HG03045 (cell line): ENCODE data around the gene MFSD12.

Experiments used
- ATAC-seq: cut with Tn5 transposase; IDR thresholded peaks from one replicate; pipeline ENCODE4 v1.9.1; 2021; ENCODE audit warnings: mild to moderate bottlenecking, moderate library complexity; ENCODE audit not compliant: unreplicated experiment

MFSD12 gene

GRCh38 chr19:3526507-3527237 lies 30.7 kb downstream of the MFSD12 start:
- ATAC-seq, result no peak

- ATAC-seq, result no peak
These were observed 32.4 kb downstream of the MFSD12 start for GRCh38 chr19:3524904-3525451.

GRCh38 chr19:3524078-3524842 lies 33.1 kb downstream of the MFSD12 start:
- no peak for ATAC-seq

GRCh38 chr19:3523361-3524077 lies 33.9 kb downstream of the MFSD12 start:
- no peak for ATAC-seq

GRCh38 chr19:3522421-3523360 lies 34.7 kb downstream of the MFSD12 start:
- ATAC-seq, result no peak

GRCh38 chr19:3521104-3521445 lies 36.3 kb downstream of the MFSD12 start:
- no peak for ATAC-seq

GRCh38 chr19:3520166-3521103 lies 37.0 kb downstream of the MFSD12 start:
- no peak for ATAC-seq

- no peak for ATAC-seq
These were observed 38.3 kb downstream of the MFSD12 start for GRCh38 chr19:3519126-3519525.

GRCh38 chr19:3518659-3519058 lies 38.7 kb downstream of the MFSD12 start:
- ATAC-seq, result no peak

- no peak for ATAC-seq
These were observed 39.1 kb downstream of the MFSD12 start for GRCh38 chr19:3518255-3518654.

- no peak for ATAC-seq
These were observed 39.7 kb downstream of the MFSD12 start for GRCh38 chr19:3517638-3518037.

GRCh38 chr19:3516675-3517207 lies 40.6 kb downstream of the MFSD12 start:
- ATAC-seq, result no peak

- no peak for ATAC-seq
These were observed 41.4 kb downstream of the MFSD12 start for GRCh38 chr19:3515891-3516422.

GRCh38 chr19:3514930-3515329 lies 42.5 kb downstream of the MFSD12 start:
- ATAC-seq, result no peak

- no peak for ATAC-seq
These were observed 43.9 kb downstream of the MFSD12 start for GRCh38 chr19:3513229-3514140.

- no peak for ATAC-seq
These were observed 44.7 kb downstream of the MFSD12 start for GRCh38 chr19:3512562-3513228.
